Upper lobe of left lung (tissue), 6 donors: ENCODE measurements around the gene HNRNPA3. TPM values are rescaled to one million over a fixed set of nuclear protein-coding genes. Genes with fewer than 3 reads are reported as not detected.

Experiments used
- ATAC-seq, 2 donors: fragments of 200-7000 bp; cut with Tn5 transposase; one replicate each; pipeline ENCODE4 v1.9.1; 2022; ENCODE audit warnings: mild to moderate bottlenecking in 2 of 2, moderate library complexity in 2 of 2; ENCODE audit not compliant: low FRiP score in 2 of 2
- DNase-seq, 2 donors: peaks; one replicate each; pipeline ENCODE4 v3.0.0-alpha.2; 2019 to 2020
- H3K27ac ChIP-seq, 4 donors: fragments of 200-600 bp; sonication (generic); one replicate each; pipeline ENCODE4 v1.5.1; 2016 to 2019
- H3K27me3 ChIP-seq, 4 donors: fragments of 200-600 bp; sonication (generic); one replicate each; pipeline ENCODE4 v1.5.1; 2017 to 2019
- H3K36me3 ChIP-seq, 4 donors: fragments of 200-600 bp; sonication (generic); one replicate each; pipeline ENCODE4 v1.5.1; 2016 to 2019
- H3K4me1 ChIP-seq, 4 donors: fragments of 200-600 bp; sonication (generic); one replicate each; pipeline ENCODE4 v1.5.1; 2018 to 2019
- H3K4me3 ChIP-seq, 4 donors: fragments of 200-600 bp; sonication (generic); one replicate each; pipeline ENCODE4 v1.5.1; 2017 to 2019; ENCODE audit warnings: mild to moderate bottlenecking in 2 of 4, moderate library complexity in 1 of 4
- H3K9me3 ChIP-seq, 4 donors: fragments of 200-600 bp; sonication (generic); one replicate each; pipeline ENCODE4 v1.5.1; 2018 to 2019
- CTCF ChIP-seq, 6 experiments: fragments of 450-650 bp in 4 of 6; fragments of 200-600 bp in 2 of 6; sonication (generic) in 2 of 6; IDR thresholded peaks; one replicate each; pipeline ENCODE4 v1.5.1; 2016 to 2019; ENCODE audit warnings: antibody characterized with exemption in 6 of 6
- EP300 ChIP-seq, 4 donors: sonication (generic); formaldehyde crosslinking; IDR thresholded peaks; one replicate each; pipeline ENCODE4 v1.5.1; 2017; ENCODE audit warnings: antibody characterized with exemption in 4 of 4, control low read depth in 2 of 4
- POLR2A ChIP-seq, 4 donors: fragments of 450-650 bp; IDR thresholded peaks; one replicate each; pipeline ENCODE4 v1.5.1; 2016 to 2017; ENCODE audit warnings: antibody characterized with exemption in 4 of 4, mild to moderate bottlenecking in 2 of 4
- POLR2AphosphoS5 ChIP-seq, 2 donors: sonication (generic); formaldehyde crosslinking; IDR thresholded peaks; one replicate each; pipeline ENCODE4 v1.5.1; 2017; ENCODE audit warnings: antibody characterized with exemption in 2 of 2
- WGBS, 2 donors: methylation state at CpG; one replicate each; pipeline ENCODE4 v1.1.5; 2017 to 2018; 5-methylcytosine and 5-hydroxymethylcytosine counted together
- total RNA-seq, 6 donors: library from RNA; depleted of rRNA in 4 of 6; stranded (reverse); fragments of >200 nt in 4 of 6; gene quantifications; one replicate each; pipeline versions ENCODE4 v1.1.0 to v1.2.1, GENCODE V29; 2016 to 2021
- donor health status: DM: no; HTN: no; CAD: no; lungs with moderate emphysema.
- donor health status: DM: no; HTN: yes; CAD: no; lungs with severe emphysema.

HNRNPA3 gene
- total RNA-seq, 6 donors from 2014 or later: 53.2 to 146 (median 89.0) TPM

GRCh38 chr2:177249038-177249437 is 36.4 kb downstream of the HNRNPA3 start:
- 94 to 95% methylated on average over 7 of the region's 7 CpGs for WGBS, 2 donors
- Histone ChIP-seq H3K36me3 (no peaks in the 10 kb centered on the region), H3K27me3 (no peaks in the 10 kb centered on the region), H3K9me3 (no peaks in the 10 kb centered on the region), H3K27ac (peak overlapping the region in 1 of 4 donors; percentile 17), H3K4me1 (peaks cover 73 to 98% (median 84%) of the 10 kb centered on the region in 4 donors), H3K4me3 (no peak overlapping the region)
- DNase-seq (no peak), ATAC-seq (no peak)
- no peak for TF ChIP-seq EP300 (IDR thresholded peaks at IDR 0.05)
- no peak for TF ChIP-seq POLR2A (IDR thresholded peaks at IDR 0.05)
- no peak for TF ChIP-seq POLR2AphosphoS5 (IDR thresholded peaks at IDR 0.05)
- no peak for TF ChIP-seq CTCF (IDR thresholded peaks at IDR 0.05)

GRCh38 chr2:177250461-177250860 is 37.9 kb downstream of the HNRNPA3 start:
- Histone ChIP-seq H3K27me3 (no peaks in the 10 kb centered on the region), H3K4me3 (no peak overlapping the region), H3K4me1 (peaks cover 74 to 98% (median 85%) of the 10 kb centered on the region in 4 donors), H3K36me3 (no peaks in the 10 kb centered on the region), H3K9me3 (no peaks in the 10 kb centered on the region), H3K27ac (peak overlapping the region in 2 of 4 donors; percentile 85 to 88)
- no peak for ATAC-seq
- TF ChIP-seq CTCF (IDR thresholded peaks at IDR 0.05) (no peak), POLR2AphosphoS5 (IDR thresholded peaks at IDR 0.05) (no peak), EP300 (IDR thresholded peaks at IDR 0.05) (no peak), POLR2A (IDR thresholded peaks at IDR 0.05) (no peak)
- DNase-seq: no peak
- WGBS, 2 donors: 83 to 95% methylated on average over 5 of the region's 5 CpGs

DNA sequence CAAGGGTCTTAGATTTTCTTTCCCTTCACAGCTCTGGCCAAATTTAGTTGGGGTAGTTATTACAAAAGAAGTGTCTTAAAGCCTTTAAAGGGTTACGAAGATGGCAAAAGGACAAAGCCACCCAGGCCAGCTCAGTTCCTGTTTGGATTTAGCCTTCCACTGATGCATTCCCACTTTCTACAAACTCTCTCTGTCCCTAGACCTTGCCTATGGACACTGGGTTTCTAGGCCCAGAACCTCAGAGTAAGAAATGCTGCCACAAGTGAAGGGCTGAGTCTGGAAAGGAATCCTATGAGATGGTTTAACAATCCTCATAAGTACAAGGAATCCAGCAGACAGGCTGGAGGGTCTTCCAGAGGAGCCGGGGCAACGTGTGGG is 38.6 kb downstream of the HNRNPA3 start:
- peak overlapping the region; percentile 73 to 88 (median 81) for H3K27ac ChIP-seq
- no peak for ATAC-seq
- H3K4me3 ChIP-seq: no peak overlapping the region
- no peaks in the 10 kb centered on the region for H3K9me3 ChIP-seq
- DNase-seq: no peak
- 83% methylated on average over 3 of the region's 3 CpGs for WGBS, 2 donors
- no peaks in the 10 kb centered on the region for H3K36me3 ChIP-seq
- TF ChIP-seq POLR2AphosphoS5 (IDR thresholded peaks at IDR 0.05) (no peak), EP300 (IDR thresholded peaks at IDR 0.05) (no peak), POLR2A (IDR thresholded peaks at IDR 0.05) (no peak), CTCF (IDR thresholded peaks at IDR 0.05) (no peak)
- H3K27me3 ChIP-seq: no peaks in the 10 kb centered on the region
- H3K4me1 ChIP-seq: peaks cover 74 to 98% (median 85%) of the 10 kb centered on the region in 4 donors

GRCh38 chr2:177252808-177253531 is 40.4 kb downstream of the HNRNPA3 start:
- Histone ChIP-seq H3K36me3 (no peaks in the 10 kb centered on the region), H3K27me3 (no peaks in the 10 kb centered on the region), H3K9me3 (no peaks in the 10 kb centered on the region), H3K4me1 (peaks cover 82 to 98% (median 89%) of the 10 kb centered on the region in 4 donors), H3K27ac (peak overlapping the region; percentile 73 to 88 (median 81)), H3K4me3 (no peak overlapping the region)
- DNase-seq (no peak), ATAC-seq (no peak)
- WGBS, 2 donors: 81 to 86% methylated on average over 5 of the region's 5 CpGs
- TF ChIP-seq POLR2A (IDR thresholded peaks at IDR 0.05) (no peak), POLR2AphosphoS5 (IDR thresholded peaks at IDR 0.05) (no peak), CTCF (IDR thresholded peaks at IDR 0.05) (no peak), EP300 (IDR thresholded peaks at IDR 0.05) (no peak)

GRCh38 chr2:177253704-177254103 is 41.1 kb downstream of the HNRNPA3 start:
- no peaks in the 10 kb centered on the region for H3K27me3 ChIP-seq
- H3K27ac ChIP-seq: peak overlapping the region in 3 of 4 donors; percentile 77 to 88 (median 85)
- 63 to 67% methylated on average over 3 of the region's 3 CpGs for WGBS, 2 donors
- no peak for ATAC-seq
- H3K9me3 ChIP-seq: no peaks in the 10 kb centered on the region
- H3K4me1 ChIP-seq: peaks cover 83 to 98% (median 85%) of the 10 kb centered on the region in 4 donors
- H3K4me3 ChIP-seq: no peak overlapping the region
- TF ChIP-seq CTCF (IDR thresholded peaks at IDR 0.05) (no peak), POLR2A (IDR thresholded peaks at IDR 0.05) (no peak), POLR2AphosphoS5 (IDR thresholded peaks at IDR 0.05) (no peak), EP300 (IDR thresholded peaks at IDR 0.05) (no peak)
- no peak for DNase-seq
- peaks cover 0 to under 1% (median 0%) of the 10 kb centered on the region in 4 donors for H3K36me3 ChIP-seq
